Endothelial cell of umbilical vein (primary cell): ENCODE measurements around the gene ZNF618. TPM values are rescaled to one million over a fixed set of nuclear protein-coding genes. Genes with fewer than 3 reads are reported as not detected.

Experiments used
- BruUV-seq: library from RNA; stranded (reverse); fragments of 400-500 nt; replicated peaks from 2 replicates; lab custom pipeline; 2021; lab: Mats Ljungman, UMichigan
- CTCF ChIA-PET: fragments of 300-600, 350-600 bp; sonication (Branson Sonifier 250); formaldehyde crosslinking; loops from one replicate; lab custom pipeline; 2021; ENCODE audit warnings: antibody characterized with exemption, inconsistent platforms; lab: Charles Lee
- POLR2A ChIA-PET: fragments of 300-600, 350-600 bp; sonication (Branson Sonifier 250); formaldehyde crosslinking; loops from one replicate; lab custom pipeline; 2021; ENCODE audit warnings: antibody characterized with exemption, inconsistent platforms; lab: Charles Lee
- DNase-seq: peaks from one replicate; pipeline ENCODE4 v3.0.0-alpha.2; 2011; ENCODE audit warnings: low read depth, low spot score
- FAIRE-seq: peaks from 2 replicates; lab custom pipeline; 2011; peaks lifted over from hg19 to GRCh38; lab: Jason Lieb, UNC
- H2AFZ ChIP-seq: 2 replicates; pipeline ENCODE4 v1.6.0; 2012; ENCODE audit warnings: low read depth, low read length, control low read depth, inconsistent platforms
- H3K27ac ChIP-seq: 2 replicates; pipeline ENCODE4 v1.5.1; 2011; ENCODE audit warnings: low read depth, mild to moderate bottlenecking, control low read depth, low read length, moderate library complexity; ENCODE audit not compliant: insufficient read depth
- H3K27me3 ChIP-seq, 2 experiments: 2 replicates each; pipeline versions ENCODE4 v1.6.0 to v1.6.1; 2011; ENCODE audit warnings: low read length in 2 of 2, mixed read lengths in 1 of 2; ENCODE audit not compliant: control insufficient read depth in 2 of 2, insufficient read depth in 2 of 2
- H3K36me3 ChIP-seq, 2 experiments: 2 replicates in 1 of 2; 3 replicates in 1 of 2; pipeline ENCODE4 v1.5.1; 2011; ENCODE audit warnings: low read length in 2 of 2, mild to moderate bottlenecking in 1 of 2, moderate library complexity in 1 of 2; ENCODE audit not compliant: control insufficient read depth in 2 of 2, insufficient read depth in 2 of 2; ENCODE audit errors: extremely low read depth in 1 of 2
- H3K4me1 ChIP-seq: 3 replicates; pipeline ENCODE4 v1.5.1; 2011; ENCODE audit warnings: mild to moderate bottlenecking, low read length; ENCODE audit not compliant: control insufficient read depth, insufficient read depth; ENCODE audit errors: extremely low read depth
- H3K4me2 ChIP-seq: 2 replicates; pipeline ENCODE4 v1.6.1; 2011; ENCODE audit warnings: low read length, control low read depth, mixed read lengths; ENCODE audit not compliant: insufficient read depth
- H3K4me3 ChIP-seq, 3 experiments: fragments of 200-600 bp in 1 of 3; sonication (generic), shearing (Covaris generic) in 1 of 3; replicated peaks in 1 of 3; 2 replicates each; pipeline ENCODE4 v1.5.1; 2011 to 2016; ENCODE audit warnings: control low read depth in 3 of 3, low read length in 3 of 3, mild to moderate bottlenecking in 2 of 3, inconsistent platforms in 1 of 3, low read depth in 1 of 3, moderate library complexity in 1 of 3; ENCODE audit not compliant: insufficient read depth in 1 of 3
- H3K79me2 ChIP-seq: 2 replicates; pipeline ENCODE4 v1.6.0; 2012; ENCODE audit warnings: low read length, inconsistent platforms; ENCODE audit not compliant: control insufficient read depth, insufficient read depth
- H3K9ac ChIP-seq: replicated peaks from 2 replicates; pipeline ENCODE3; 2011; ENCODE audit warnings: low read length, control low read depth; ENCODE audit not compliant: insufficient read depth; ENCODE audit errors: extremely low read depth
- H3K9me1 ChIP-seq: replicated peaks from 3 replicates; pipeline ENCODE4 v1.6.0; 2011; ENCODE audit warnings: mild to moderate bottlenecking, low read length; ENCODE audit not compliant: control insufficient read depth, insufficient read depth; ENCODE audit errors: extremely low read depth
- H3K9me3 ChIP-seq: replicated peaks from 2 replicates; pipeline ENCODE4 v1.5.1; 2012; ENCODE audit warnings: low read length, inconsistent platforms; ENCODE audit not compliant: control insufficient read depth, insufficient read depth
- H4K20me1 ChIP-seq: replicated peaks from 2 replicates; pipeline ENCODE3; 2011; ENCODE audit warnings: mild to moderate bottlenecking, low read length; ENCODE audit not compliant: control insufficient read depth, insufficient read depth; ENCODE audit errors: extremely low read depth
- CTCF ChIP-seq, 2 donors: IDR thresholded peaks; 1 replicate in 1 of 2; 2 replicates in 1 of 2; pipeline ENCODE4 v1.5.1; 2011; ENCODE audit warnings: low read length in 2 of 2, mild to moderate bottlenecking in 2 of 2, moderate library complexity in 2 of 2, control low read depth in 1 of 2, inconsistent platforms in 1 of 2, low read depth in 1 of 2; ENCODE audit not compliant: insufficient read depth in 1 of 2; ENCODE audit errors: extremely low read depth in 1 of 2
- EZH2 ChIP-seq: IDR thresholded peaks from 2 replicates; pipeline ENCODE4 v1.6.1; 2012; ENCODE audit warnings: borderline replicate concordance, low read depth, mild to moderate bottlenecking, moderate library complexity, low read length, inconsistent platforms; ENCODE audit not compliant: severe bottlenecking
- FOS ChIP-seq: IDR thresholded peaks from 2 replicates; pipeline ENCODE4 v1.6.1; 2011; ENCODE audit warnings: mild to moderate bottlenecking, low read length, moderate library complexity, borderline replicate concordance; ENCODE audit not compliant: insufficient read depth
- GATA2 ChIP-seq: IDR thresholded peaks from 2 replicates; pipeline ENCODE4 v1.7.0; 2011; ENCODE audit warnings: low read depth, mild to moderate bottlenecking, moderate library complexity, mixed read lengths, low read length; ENCODE audit not compliant: insufficient read length, insufficient read depth
- JUN ChIP-seq: IDR thresholded peaks from 2 replicates; pipeline ENCODE4 v1.6.1; 2011; ENCODE audit warnings: borderline replicate concordance, low read depth; ENCODE audit not compliant: insufficient read length, insufficient read depth
- MAX ChIP-seq: IDR thresholded peaks from 2 replicates; pipeline ENCODE4 v1.6.1; 2011; ENCODE audit not compliant: insufficient read depth, insufficient read length
- MYC ChIP-seq: IDR thresholded peaks from one replicate; pipeline ENCODE4 v1.6.1; 2011; ENCODE audit warnings: mild to moderate bottlenecking, low read depth, low read length
- POLR2A ChIP-seq: IDR thresholded peaks from 2 replicates; pipeline ENCODE4 v1.6.1; 2012; ENCODE audit warnings: low read depth, mild to moderate bottlenecking, control low read depth, low read length
- POLR2AphosphoS5 ChIP-seq: IDR thresholded peaks from 2 replicates; pipeline ENCODE4 v1.6.1; 2012; ENCODE audit warnings: low read depth, mild to moderate bottlenecking, control low read depth, low read length, moderate library complexity; ENCODE audit not compliant: insufficient read depth
- dilution Hi-C: fragments of 300-500 bp; cut with MboI; formaldehyde crosslinking; loops from one replicate; pipeline ENCODE4 v1.15.0; 2019; ENCODE audit warnings: low sequenced_read_pairs; ENCODE audit not compliant: extremely low pct_ligation_motif_present
- intact Hi-C: fragments of 100-400 bp; cut with micrococcal nuclease; formaldehyde crosslinking; loops from one replicate; pipeline ENCODE4 v1.10.0; 2022
- polyA plus RNA-seq, 4 experiments: library from polyadenylated mRNA; depleted of rRNA in 3 of 4; stranded (reverse) in 3 of 4; unstranded in 1 of 4; fragments of >200 nt; gene quantifications; 2 replicates each; pipeline versions ENCODE4 v1.2.1 to v1.2.3, GENCODE V29; 2011 to 2012; ENCODE audit warnings: missing spikeins in 1 of 4
- total RNA-seq: library from RNA; stranded (reverse); gene quantifications from 2 replicates; pipeline ENCODE4 v1.2.3, GENCODE V29; 2021

Gene ZNF618
- total and polyA plus RNA-seq, 2 donors (not counting 3 experiments of a cell fraction or from before 2014, with no cell fraction given) = 22.6 to 80.3 TPM

DNA sequence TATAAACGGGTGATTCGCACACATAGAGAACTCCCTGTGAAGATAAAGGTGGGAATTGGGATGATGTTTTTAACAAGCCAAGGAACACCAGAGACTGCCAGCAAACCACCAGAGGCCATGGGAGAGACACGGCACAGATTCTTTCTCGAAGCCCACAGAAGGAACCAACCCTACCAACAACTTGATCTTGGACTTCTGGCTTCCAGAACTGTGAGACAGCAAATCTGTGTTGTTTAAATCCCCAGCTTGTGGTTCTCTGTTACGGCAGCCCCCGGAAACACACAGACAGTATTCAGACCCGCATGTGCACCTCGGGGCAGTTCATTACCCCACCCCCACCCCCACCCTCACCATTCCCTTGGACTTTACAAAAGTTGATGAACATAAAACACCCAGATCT lies 189.2 kb downstream of the ZNF618 start:
- TF ChIP-seq POLR2AphosphoS5 = no peak
- no peak for TF ChIP-seq POLR2A
- TF ChIP-seq MYC = no peak
- TF ChIP-seq MAX = no peak
- TF ChIP-seq FOS = no peak
- no peak for TF ChIP-seq GATA2
- TF ChIP-seq EZH2 = no peak
- intact Hi-C loops = no loop called here
- dilution Hi-C loops = no loop called here
- CTCF ChIA-PET = no interaction called here
- H3K4me3 ChIP-seq = no peak overlapping the region
- H3K4me1 ChIP-seq = no peaks in the 10 kb centered on the region
- no peaks in the 10 kb centered on the region for H3K36me3 ChIP-seq
- no peaks in the 10 kb centered on the region for H4K20me1 ChIP-seq
- DNase-seq (no peak), FAIRE-seq (no peak)
- H3K27ac ChIP-seq = no peak overlapping the region
- no peak overlapping the region for H3K9ac ChIP-seq
- H3K27me3 ChIP-seq = peaks cover 11 to 24% of the 10 kb centered on the region in 2 experiments
- H3K9me1 ChIP-seq = no peaks in the 10 kb centered on the region
- H2AFZ ChIP-seq = no peak overlapping the region
- no peaks in the 10 kb centered on the region for H3K79me2 ChIP-seq
- POLR2A ChIA-PET = no interaction called here
- no TSS peak for BruUV-seq
- no peak overlapping the region for H3K4me2 ChIP-seq
- no peaks in the 10 kb centered on the region for H3K9me3 ChIP-seq

DNA sequence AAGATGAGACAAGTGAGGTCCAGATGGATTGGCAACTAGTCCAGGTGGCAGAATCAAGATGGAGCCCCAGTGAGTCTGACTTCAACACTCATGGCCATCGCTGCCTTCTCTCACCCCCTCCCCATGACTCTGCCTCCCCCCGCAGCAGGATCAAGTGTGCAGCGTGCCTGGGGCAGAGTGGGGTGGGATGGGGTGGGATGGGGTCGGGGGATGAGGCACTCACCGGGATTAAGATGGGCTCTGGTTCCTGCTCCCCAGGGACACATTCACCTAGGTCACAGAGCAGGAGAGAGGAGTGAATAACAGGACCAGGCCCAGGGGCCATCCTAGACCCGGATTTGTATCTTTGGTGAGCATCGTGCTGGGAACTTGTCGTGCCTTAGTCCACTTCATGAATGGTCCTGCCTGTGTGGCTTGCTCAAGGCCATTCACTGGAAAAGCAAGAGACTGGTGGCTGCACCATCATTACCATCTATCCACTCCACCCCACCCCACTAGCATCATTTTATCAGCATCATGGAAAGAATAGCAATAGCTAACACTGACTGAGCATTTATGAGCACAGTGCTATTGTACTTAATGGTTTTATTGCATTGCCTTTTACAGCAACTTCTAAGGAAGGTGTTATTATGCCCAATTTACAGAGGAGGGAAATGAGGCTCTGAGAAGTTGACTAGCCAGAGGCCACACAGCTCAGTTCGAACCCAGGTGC lies 193.5 kb downstream of the ZNF618 start:
- intact Hi-C loops = no loop called here
- no peak for FAIRE-seq
- Histone ChIP-seq H3K9ac (no peak overlapping the region), H3K36me3 (no peaks in the 10 kb centered on the region), H3K4me3 (no peak overlapping the region), H4K20me1 (no peaks in the 10 kb centered on the region), H3K27me3 (peaks cover 9 to 11% of the 10 kb centered on the region in 2 experiments), H3K79me2 (no peaks in the 10 kb centered on the region), H3K27ac (no peak overlapping the region), H3K9me3 (no peaks in the 10 kb centered on the region), H3K9me1 (no peaks in the 10 kb centered on the region), H2AFZ (no peak overlapping the region), H3K4me2 (no peak overlapping the region), H3K4me1 (no peaks in the 10 kb centered on the region)
- POLR2A ChIA-PET = no interaction called here
- BruUV-seq = no TSS peak
- no peak for DNase-seq
- CTCF ChIA-PET = interaction anchor here (5.8 kb wide), 1 partner anchor 13 kb away, joined by 36 read pairs; no protein-coding TSS in a partner anchor
- no peak for TF ChIP-seq CTCF (IDR thresholded peaks at IDR 0.05; ENCODE audit: extremely low read depth in 1 of 2, insufficient read depth in 1 of 2, low read depth in 1 of 2, low read length in 2 of 2)
- no peak for TF ChIP-seq JUN
- no peak for TF ChIP-seq GATA2
- dilution Hi-C loops = no loop called here
